Fibroblast of skin of right quadriceps (primary cell): ENCODE results near the gene ZMPSTE24.

Experiments
- DNase-seq: peaks from one replicate; pipeline ENCODE4 v3.0.0-alpha.2; 2013

The ZMPSTE24 gene

DNA sequence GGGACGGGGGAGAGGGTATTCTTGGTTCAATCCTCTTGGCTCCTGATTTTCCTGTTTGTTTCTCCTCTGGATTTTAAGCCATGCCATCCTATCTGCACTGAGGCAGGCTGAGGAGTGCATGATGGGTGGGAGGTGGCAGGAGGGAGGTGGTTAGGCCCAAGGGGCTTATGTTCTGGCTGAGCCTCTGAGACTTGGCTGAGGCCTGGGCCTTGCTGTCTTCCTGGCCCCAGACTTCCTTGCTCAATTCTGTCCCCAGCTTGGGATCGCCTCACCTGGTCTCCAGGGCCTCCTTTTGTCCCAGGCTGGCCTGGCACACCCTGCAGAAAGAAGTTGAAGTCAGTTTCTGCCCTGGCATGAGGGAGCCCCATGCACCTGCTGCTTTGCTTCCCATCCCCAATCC lies 47.8 kb downstream of the ZMPSTE24 start:
- no peak for DNase-seq

DNA sequence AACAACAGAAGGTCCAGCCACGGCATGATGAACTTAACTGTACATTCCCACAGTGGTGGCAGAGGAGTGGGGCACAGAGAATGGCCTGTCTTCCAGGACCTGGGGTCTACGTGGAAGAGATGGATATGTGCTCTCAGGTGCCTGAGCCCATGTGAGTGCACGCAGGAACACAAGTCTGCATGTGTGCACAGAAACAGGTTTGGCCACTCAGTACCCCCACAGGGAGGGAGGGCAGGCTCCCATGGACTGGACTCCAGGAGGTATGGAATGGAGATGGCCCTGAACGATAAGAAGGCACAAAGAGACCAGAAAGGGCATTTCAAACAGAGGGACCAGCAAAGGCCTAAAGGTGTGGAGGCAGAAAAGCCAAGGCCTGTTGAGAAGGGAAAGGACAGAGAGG lies 48.3 kb downstream of the ZMPSTE24 start:
- DNase-seq: no peak

GRCh38 chr1:40307186-40307585 lies 49.1 kb downstream of the ZMPSTE24 start:
- DNase-seq: no peak

GRCh38 chr1:40308036-40308727 lies 50.1 kb downstream of the ZMPSTE24 start:
- DNase-seq: no peak

DNA sequence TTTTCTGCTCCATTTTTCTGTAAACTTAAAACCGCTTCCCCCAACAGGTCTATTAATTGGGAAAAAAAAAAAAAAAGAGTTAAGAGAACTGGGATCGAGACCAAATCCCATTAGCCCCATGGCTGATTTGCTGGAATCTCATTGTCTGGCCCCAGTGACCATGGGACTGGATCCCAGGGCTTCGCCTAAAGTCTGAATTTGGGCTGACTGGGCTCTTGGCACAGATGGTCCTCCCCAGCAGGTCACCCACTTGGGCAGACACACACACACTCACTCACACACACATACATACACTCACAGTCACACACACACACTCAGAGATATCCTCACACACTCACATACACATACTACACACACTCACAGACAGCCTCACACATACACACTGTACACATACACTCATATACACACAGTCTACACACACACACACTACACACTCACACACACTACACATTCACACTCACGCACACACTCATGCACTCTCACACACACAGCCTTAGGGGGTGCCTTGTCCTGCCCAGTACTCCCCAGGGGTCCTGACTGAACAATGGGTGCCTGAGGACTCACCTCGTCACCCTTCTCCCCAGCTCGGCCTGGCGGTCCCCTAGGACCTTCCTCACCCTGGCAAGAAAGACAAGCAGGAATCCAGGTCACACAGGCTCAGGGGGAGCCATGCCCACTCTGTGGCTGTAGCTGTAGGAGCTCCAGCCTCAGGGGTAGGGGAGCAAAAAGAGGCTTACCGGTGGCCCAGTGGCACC lies 51.5 kb downstream of the ZMPSTE24 start:
- no peak for DNase-seq

DNA sequence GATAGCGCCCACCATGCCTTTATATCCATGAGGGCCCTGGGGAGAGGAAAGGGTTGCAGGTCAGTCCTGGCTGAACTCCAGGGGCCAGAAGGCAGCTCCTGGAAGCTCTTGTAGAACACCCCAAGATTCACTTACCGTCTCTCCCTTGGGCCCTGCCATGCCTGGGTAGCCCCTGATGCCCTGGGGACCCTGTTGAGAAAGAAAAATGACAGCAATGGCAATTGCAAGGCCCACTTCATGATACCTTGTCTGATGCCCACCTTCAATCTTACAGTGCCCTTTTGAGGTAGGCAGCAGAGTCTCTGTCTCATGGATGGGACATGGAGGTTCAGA lies 52.1 kb downstream of the ZMPSTE24 start:
- no peak for DNase-seq

- DNase-seq: no peak
Measured at GRCh38 chr1:40310983-40311642, 53.1 kb downstream of the ZMPSTE24 start.

DNA sequence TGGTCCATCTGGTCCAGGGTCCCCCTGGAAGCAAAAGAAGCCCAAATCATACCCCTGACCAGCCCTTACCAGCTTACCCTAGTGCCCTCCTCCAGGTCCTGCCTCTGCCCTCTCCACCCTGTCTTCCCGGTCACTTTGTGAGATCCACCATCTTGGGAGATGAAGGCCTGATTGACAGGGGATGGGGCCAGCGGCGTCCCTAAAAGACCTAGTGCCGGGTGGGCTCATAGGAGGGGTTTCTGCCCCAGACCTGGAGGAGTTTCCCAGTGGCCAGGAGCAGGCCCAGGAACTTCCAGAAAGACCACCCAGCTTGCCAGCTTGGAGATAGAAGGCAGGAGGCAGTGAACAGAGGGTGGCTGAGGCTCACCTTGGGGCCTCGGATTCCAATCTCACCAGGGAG lies 53.7 kb downstream of the ZMPSTE24 start:
- DNase-seq: no peak

DNA sequence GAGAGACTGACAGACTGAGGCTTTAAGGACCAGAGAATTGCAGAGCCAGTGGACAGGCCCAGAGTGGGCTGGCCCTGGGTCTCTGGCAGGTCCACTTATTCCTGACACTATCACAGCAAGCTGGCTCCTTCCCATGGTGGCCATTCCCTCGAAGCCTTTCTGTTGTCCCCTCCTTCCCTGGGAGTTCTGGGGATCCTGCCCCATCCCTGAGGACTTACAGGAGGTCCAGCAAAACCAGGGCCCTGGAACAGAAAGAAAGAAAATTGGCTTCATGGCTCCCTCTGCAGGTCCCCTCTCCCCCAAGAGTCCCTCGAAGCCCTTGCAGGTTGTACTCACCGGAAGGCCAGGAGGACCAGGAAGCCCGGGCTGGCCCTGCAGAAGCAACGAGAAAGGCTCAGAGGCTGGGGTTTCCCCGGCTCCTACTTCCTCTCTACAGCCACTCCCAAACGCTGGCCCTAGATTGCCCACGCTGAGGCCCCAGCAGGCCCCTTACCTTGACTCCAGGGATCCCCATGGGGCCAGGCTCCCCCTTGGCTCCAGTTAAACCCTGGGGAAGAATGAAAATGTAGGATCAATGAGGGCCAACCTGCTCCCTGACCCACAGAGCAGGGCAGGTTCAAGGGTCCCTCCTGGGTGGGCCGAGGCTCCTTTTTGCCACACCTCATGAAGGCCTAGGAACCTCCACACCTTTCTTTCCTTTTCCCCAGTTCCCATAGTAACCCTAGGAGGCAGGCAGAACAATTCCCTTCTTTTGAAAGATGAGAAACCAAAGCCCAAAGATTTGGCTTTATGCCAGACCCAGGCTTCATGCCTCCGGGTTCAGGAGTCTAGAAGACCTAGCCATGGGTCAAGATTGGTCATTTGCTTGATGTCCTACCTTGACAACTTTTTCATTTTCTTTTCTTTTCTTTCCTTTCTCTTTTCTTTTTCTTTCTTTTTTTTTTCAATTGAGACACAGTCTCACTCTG lies 54.5 kb downstream of the ZMPSTE24 start:
- no peak for DNase-seq

DNA sequence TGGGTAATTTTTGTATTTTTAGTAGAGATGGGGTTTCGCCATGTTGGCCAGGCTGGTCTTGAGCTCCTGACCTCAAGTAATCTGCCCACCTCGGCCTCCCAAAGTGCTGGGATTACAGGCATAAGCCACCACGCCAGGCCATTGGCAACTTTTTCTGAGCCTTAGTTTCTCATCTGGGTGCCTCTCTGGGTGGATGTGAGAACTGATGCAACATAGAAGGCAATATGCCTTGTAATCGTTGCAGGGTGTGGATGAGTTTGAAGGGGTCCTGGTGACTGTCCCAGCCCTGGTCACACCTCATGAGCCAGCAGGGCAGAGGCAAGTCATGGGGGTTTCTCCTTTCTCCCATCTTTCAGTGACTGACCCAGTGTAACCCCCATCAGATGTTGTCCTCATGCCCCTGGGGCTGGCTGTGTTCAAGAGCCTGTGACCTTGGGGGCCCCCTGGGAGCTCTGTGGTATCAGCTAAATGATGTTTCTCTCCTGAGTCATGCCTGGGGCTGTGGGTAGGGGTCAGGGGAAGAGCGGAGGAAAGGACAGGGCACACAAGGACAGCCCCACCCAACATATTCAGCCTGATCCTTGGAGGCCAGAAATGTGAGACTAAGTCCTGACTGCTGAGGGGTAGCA lies 55.4 kb downstream of the ZMPSTE24 start:
- peak; percentile 40 for DNase-seq

- DNase-seq: no peak
Measured at GRCh38 chr1:40313958-40314720, 56.1 kb downstream of the ZMPSTE24 start.

DNA sequence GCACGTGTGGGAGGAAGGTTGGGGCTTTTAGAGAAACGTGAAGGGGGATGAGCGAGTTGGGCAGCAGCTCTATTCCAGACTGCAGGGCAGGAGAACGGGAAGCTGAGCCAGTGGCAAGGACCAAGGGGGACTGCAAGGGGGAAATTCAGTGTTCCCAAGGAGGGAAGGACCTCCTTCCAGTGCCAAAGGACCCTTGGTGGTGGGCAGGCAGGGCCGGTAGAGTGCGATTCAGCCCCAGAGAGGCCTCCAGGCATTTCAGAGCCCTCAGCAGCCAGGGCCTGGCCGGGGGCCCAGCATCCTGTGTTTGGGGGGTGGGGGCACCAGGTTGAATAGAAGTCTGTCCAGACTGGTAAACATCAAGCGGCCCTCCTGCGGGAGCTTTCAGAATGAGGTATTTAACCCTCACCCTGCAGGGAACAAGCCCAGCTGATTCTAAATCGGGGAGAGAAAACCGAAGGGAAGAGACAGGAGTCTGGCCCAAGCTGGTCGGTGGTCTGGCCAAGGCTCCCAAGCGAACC lies 56.7 kb downstream of the ZMPSTE24 start:
- DNase-seq: no peak

GRCh38 chr1:40315239-40315794 lies 57.3 kb downstream of the ZMPSTE24 start:
- DNase-seq: peak; percentile 83

DNA sequence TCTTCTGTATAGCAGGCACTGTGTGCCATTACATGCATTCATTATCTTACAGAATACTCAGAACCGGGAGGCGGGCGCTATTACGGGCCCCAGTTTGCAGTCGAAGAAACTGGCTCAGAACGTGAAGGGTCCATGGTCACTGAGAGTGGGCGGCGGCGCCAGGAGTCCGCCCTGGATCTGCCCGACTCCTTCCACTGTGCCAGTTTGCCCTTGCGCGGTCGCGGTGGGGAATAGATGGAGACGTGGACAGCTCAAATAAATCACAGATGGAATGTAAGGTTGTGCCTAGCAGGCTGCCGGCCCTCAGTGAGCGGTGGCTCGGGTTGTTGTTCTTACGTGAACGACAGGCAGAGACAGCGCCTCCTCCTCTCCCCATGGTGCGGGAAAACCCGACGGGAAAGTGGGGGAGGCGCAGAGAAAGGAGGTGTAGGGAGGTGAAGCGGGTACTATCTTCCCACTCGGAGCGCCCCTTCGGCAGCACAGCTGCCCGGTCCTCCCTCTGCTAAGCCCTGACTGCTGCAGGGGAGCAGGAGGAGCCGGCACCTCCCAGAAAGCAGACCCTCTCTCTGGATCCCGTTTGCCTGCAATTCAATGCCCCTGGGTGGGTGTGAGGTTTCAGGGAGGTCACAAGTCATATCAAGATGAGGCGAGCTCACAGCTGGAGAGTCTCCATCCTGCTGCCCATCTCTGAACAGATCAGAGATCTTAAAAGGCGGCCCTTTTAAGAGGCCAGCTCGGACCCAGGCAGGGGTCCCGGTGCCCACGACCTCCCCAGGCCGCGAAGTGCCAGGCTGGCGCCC lies 58.0 kb downstream of the ZMPSTE24 start:
- DNase-seq: no peak

GRCh38 chr1:40316595-40317393 lies 58.8 kb downstream of the ZMPSTE24 start, which contains the start of gene COL9A2:
Gene COL9A2 (minus strand): TSS chr1:40317286. CDS start chr1:40317197, 89 bp downstream.
- no peak for DNase-seq

- no peak for DNase-seq
Measured at GRCh38 chr1:40317394-40318074, 59.5 kb downstream of the ZMPSTE24 start.

DNA sequence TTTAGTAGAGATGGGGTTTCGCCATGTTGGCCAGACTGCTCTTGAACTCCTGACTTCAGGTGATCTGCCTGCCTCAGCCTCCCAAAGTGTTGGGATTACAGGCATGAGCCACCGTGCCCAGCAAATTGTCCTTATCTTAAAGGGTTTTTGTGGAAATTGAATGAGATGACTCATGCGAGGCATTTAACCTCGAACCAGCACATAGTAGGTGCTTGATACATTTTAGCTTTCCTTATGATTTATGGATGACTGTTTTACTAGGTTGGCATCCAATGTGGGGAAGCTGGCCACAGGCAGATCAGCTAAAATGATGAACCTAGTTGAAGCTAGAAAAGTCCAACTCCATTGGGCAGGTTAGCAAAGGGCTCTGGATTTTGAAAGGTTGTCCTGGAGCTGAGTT lies 60.4 kb downstream of the ZMPSTE24 start:
- DNase-seq: no peak

DNA sequence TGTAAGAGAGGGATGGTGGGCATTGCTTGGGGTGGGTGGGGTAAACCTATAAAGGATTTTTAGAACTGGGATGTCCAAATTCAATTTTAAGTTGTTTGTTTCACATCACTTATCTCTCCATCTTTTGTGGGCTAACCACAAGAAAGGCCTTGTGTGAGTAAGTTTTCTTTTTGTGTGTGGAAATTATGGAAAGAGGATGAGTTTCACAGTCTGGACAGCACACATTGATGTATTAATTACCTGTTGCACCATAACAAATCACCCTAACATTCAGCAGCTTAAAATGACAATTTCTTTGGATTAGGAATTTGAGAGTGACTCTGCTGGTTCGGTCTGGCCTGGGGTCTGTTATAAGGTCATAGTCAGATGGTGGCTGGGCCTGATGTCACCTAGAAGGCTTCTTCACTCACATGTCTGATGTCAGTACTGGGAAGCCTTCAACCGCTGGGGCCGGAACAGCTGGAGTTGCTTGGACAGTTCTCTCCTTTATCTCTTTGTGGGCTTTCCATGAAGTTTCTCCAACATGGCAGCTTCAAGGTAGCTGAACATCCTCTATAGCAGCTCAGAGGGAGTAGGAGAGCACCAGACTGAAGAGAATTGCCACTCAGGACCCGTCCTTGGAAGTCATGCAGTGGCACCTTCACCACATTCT lies 61.1 kb downstream of the ZMPSTE24 start:
- DNase-seq: no peak
